Anterior cingulate cortex (tissue), 58 donors: ENCODE results near the gene VWA1.
"Not testable (repeated sequence)": the region's sequence is repeated elsewhere in the genome, so short reads cannot be mapped to it uniquely, and the experiment has no call there.

Experiments
- DNase-seq, 58 donors: peaks; one replicate each; lab custom pipeline; 2025; lab: John Stamatoyannopoulos, UW

VWA1 gene

DNA sequence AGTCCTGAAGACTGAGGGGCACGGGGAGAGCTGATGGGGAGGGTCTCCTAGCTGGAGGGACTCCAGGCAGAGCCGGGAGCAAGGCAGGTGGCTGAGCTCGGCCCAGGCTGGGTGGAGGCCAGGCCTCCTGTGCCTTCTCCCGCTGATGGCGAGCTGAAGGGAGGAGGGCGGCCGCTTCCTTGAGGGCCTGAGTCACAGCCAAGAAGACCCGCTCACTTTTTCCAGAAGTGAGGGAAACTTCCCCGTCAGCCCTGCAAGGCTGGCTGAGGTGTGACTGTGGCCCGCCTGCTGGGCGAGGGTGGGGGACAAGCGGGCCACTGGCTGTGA is 1.7 kb upstream of the VWA1 start:
- DNase-seq: peak in 2 of 58 donors; percentile 60 to 63

DNA sequence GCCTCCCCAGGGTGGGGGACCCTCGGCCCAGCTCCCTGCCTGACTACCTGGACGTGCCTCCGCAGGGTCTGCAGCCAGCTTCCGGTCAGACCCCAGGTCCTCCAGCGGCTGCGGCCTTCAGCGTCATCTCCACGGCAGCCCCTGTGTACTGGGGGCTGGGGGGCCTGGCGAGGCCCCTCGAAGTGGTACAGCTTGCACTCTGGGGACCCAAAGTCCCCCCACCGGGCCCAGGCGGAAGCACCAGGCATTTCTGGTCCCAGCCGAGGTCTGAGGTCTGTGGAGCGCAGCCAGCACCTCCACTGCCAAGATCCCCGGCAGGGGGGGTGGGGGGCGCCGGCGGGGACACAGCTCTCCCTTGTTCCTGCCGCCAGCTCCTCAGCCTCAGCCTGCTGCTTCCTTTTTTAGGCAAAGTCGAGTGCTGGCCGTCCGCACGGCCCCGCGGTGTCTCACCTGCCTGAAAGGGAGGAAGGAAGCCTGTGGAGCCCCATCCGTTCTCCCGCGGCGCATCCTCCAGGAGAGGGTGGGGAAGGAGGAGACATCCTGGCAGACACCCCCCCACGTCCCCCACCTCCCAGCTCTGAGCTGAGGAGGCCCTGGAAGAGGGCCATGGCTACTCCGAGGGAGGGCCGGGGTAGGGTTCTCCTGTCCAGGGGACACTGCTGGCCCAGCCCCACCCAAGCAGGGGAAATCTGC is 1.2 kb upstream of the VWA1 start:
- DNase-seq: peak in 52 of 58 donors; percentile 32 to 84 (median 72)

DNA sequence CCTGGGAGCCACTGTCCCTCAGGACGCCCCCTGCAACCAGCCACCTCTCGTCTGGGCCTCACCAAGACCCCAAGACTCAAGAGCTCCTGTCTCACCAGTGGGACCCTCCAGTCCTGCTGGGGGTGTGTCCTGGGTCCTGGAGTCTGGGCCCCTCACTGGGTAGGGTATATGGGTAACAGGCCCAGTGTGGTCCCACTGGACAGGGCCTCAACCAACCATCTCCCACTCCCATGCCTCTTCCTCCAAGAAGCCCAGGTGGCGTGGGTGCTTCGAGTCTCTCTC is 725 bp upstream of the VWA1 start:
- DNase-seq: no peak

DNA sequence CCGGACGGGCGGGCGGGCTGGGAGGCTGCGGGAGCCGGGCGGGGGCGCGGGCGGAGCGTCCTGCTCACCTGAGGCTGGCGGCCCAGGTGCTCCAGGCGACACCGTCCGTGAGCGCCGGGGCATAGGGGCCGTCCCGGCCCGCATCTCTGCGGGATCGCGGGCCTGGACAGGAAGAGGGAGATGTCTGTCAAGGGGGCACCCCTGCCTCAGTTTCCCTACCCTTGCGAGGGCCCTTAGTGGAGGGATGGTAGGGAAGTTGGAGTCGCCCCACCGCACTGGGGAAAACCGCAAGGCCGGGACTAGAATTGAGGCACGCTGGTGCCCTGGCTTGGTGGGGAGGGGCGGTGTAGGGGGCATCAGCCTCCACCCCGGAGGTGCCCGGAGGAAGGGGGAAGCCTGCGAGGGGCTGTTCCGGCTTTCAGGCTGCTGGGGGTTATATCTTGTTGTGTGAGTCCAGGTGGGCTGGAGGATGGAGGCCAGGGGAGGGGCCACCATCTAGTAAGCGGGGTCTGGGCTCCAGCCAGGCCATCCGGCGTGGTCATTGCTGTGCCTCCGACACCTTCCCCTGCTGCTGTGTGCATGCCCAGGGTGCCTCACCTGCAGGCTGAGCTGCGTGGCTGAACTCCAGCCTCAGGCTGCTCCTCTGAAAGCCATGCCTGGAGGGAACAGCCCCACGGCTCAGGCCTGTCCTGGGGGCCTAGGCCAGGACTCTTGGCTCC is 580 bp downstream of the VWA1 start:
- no peak for DNase-seq

DNA sequence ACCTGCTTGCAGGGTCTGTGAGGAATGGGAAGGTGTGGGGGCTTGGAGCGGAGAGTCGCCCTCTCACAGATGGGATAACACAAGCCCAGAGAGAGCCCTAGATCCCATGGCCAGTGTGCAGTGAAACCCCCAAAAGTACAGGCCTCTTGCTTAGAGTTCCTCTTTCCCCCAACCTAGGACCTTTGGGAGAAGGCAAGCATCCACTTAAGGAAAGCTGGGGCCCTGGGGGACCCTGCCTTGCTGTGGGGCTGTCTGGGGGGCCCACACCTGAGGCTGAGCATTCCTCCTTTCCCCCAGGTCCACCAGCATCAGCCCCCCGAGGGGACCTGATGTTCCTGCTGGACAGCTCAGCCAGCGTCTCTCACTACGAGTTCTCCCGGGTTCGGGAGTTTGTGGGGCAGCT is 1.1 kb downstream of the VWA1 start:
- no peak for DNase-seq

DNA sequence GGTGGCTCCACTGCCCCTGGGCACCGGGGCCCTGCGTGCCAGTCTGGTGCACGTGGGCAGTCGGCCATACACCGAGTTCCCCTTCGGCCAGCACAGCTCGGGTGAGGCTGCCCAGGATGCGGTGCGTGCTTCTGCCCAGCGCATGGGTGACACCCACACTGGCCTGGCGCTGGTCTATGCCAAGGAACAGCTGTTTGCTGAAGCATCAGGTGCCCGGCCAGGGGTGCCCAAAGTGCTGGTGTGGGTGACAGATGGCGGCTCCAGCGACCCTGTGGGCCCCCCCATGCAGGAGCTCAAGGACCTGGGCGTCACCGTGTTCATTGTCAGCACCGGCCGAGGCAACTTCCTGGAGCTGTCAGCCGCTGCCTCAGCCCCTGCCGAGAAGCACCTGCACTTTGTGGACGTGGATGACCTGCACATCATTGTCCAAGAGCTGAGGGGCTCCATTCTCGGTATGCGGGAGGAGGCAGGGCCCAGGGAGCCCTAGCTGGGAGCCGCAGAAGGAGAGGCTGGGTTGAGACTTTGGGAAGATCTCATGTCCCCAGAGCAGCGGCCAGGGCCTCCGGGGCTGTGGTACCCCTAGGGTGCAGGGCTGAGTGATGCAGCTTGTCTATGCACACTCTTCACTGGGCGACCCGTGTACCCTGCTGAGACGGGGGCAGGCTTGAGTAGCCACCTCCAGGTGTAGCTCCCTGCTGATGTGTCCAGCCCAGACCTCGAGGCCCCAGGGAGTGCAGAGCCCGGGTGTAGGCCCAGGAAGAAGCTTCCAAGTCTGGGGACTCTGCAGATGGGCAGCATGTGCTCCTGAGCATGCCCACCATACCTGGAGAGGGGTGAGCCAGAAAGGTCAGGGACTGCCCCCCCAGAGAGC is 1.8 kb downstream of the VWA1 start:
- DNase-seq: no peak

DNA sequence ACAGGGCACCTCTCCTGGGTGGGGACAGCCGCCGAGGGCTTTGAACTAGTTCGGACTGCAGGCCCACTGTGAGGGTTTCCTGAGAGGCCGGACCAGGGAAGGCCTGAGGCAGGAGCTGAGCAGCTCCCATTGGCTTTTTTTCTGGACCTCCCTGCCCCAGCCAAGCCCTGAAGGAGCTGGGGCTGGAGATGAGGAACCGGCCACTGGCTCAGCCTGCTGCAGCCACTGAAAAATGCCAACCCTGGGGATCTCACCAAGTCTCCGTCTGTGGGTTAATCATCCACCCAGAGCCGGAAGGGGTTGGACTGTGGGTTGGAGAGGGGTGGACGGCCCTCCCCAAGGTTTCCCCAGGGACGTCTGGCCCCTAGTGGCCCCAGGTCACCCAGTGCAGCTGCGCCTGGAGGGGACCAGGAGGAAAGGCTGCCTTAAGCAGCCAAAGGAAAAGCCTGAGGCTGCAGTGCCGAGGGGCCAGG is 2.5 kb downstream of the VWA1 start:
- no peak for DNase-seq

DNA sequence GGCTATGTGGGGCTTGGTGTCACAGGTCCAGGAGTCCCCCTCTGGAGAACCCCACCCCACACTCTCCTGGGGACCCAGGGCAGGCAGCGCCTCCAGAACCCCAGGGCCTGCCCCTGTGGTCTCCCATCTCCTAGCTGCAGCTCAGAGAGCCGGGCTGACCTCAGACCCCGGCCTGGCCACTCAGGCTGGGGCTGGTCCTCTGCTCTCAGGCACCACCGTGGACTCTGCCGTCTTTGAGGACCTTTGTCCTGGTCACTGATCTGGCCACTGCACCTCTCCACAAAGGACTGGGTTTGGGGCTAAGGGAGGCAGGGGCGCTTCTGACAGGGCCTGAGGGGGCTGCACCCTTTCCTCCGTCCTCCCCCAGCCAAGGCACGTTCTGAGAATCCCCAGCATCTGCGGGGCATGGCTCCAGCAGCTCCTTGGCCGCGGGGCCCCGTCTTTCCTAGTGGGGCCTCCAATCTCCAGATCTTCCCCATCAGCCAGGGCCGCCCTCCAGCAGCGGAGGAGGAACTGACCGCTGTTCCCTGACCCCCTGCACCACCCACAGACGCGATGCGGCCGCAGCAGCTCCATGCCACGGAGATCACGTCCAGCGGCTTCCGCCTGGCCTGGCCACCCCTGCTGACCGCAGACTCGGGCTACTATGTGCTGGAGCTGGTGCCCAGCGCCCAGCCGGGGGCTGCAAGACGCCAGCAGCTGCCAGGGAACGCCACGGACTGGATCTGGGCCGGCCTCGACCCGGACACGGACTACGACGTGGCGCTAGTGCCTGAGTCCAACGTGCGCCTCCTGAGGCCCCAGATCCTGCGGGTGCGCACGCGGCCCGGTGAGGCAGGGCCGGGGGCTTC is 3.3 kb downstream of the VWA1 start:
- DNase-seq: no peak

DNA sequence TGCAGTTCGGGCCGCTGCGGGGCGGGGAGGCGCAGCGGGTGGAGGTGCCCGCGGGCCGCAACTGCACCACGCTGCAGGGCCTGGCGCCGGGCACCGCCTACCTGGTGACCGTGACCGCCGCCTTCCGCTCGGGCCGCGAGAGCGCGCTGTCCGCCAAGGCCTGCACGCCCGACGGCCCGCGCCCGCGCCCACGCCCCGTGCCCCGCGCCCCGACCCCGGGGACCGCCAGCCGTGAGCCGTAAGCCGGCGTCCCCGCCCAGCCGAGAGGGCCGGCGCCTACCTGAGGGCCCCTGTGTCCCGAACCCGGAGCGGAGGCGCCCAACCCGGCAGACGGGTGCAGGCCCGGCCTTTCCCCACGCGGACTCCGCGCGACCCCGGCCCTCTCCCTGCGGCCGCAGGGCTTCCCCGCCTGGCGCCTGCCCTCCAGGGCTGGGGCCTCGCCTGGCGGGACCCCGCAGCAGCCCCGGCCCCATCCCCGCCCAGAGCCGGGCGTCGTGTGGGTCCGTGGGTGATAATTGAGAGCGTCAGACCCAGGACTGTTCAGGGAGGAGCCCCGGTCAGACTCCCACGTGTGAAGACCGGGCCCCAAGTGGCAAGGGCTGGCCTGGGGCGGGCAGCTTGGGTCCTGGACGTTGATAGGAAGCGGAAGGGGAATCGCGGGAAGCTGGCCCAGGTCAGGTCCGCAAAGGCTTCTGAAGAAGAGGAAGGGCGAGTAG is 4.2 kb downstream of the VWA1 start:
- no peak for DNase-seq

DNA sequence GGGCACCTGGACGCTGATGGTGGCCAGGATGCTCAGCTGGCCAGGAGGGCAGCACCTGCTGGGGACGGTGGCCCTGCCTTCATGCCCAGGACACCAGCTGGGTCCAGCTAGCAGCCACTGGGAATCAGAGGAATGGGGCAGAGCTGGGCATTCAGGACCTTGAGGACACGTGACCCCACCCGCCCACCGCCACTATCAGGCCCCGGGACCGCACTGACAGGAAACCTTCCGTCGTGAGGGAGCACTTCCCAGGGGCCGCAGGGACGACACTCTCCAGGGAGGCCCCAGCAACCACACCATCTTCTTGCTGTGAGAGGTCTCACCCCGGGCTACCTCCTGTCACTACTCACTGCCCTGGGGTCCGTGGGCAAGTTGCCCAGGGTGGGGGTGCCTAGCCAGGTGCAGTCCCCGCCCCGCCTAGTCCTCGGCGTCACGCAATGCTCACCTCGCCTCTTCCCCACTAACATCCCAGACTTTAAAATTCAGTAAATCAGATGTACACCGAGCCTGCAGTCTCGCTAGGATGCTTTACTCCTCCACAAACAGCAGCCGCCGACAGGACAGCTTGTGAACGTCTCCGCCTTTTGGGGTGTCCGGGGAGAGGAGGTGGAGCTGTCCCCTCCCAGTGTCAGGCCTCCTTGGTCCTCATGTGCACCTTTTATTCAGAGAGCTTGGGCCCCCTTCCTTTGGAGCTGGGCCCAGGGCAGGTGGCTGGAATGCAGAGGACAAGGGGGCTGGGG is 4.9 kb downstream of the VWA1 start:
- DNase-seq: no peak

DNA sequence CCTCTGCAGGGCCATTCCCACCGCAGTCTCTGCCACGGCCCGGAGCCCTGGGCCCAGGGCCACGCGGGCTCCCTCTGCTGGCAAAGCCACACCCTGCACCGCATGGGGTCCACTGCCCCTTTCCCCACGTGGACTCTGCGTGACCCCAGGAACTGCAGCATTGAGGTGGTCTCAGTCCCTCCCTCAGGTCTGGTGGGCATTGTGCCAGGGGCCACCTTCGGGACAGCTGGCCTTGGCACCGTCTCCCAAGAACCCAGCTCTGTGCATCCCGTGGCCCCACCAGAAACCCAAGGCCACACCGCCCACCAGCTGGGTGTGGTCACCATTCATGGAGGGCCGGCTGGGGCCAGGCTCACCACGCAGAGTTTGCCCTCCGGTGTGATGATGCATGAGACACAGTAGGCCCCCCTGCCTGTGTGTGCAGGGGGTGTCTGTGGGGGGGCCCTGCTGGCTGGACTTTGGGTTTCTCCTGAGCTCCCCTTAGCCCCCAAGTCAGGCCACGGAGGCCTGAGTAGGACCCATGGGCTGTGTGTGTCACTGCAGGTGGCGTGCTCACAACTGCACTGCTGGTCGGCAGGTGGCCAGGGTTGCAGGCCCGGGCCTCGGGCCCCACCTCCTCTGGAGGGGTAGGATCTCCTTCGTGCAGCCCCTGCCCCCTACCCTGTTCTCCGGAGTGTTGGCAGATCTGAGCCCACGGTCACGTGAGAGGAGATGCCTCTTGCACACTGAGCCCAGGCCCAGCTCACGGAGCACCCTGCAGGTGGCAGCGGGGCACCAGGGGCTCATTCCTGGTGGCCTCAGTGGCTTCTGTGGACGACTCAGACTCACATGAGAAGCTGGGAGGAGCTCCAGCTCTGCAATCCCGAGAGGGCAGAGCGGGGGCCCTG is 5.8 kb downstream of the VWA1 start:
- peak in 16 of 58 donors; percentile 16 to 59 (median 34) for DNase-seq

DNA sequence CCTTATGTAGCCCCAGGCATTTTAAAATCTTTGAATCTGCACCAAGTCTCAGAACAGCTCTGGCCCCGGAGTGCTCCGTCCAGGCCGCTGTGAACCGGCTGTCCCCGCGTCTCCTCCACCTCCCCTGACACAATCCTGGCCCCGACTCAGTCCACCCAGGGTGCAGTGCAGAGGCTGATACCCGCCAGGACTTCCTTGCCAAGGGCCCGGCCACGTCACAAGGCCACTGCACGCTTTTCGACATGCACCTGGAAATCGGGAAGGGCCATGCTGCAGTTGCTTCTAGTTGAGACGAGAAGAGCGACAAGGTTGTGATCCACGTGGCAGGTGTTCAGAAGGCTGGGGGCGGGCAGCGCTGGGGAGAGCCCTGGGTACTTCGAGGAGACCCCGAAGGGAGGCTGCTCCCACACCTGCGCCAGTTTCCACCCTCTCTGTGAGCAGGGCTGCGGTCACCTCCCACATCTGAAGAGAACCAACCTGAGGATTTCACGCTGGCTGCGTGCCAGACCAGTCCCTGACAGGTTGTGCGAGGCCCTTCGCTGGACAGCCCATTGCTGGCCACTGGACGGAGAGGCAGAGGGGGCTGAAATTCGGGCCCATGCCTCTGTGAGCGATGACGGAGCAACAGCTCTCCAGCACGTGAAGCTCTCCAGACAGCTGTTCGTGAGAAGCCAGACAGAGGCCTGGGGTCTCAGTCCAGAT is 6.7 kb downstream of the VWA1 start:
- DNase-seq: no peak

DNA sequence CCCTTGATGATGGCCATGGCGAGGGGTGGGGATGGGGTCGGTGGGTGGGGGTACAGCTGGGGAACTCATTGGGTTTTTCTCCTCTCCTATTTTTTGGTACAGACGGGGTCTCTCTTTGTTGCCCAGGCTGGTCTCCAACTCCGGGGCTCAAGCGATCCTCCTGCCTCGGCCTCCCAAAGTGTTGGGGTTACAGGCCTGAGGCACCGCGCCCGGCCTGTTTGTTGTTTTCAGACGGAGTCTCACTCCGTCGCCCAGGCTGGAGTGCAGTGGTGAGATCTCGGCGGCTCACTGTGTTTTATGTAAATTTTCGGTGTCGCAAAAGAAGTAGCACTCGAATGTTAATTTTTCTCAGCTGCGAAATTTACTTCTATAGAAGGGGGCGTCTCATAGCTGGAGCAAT is 11.1 kb downstream of the VWA1 start:
- DNase-seq: not testable (repeated sequence)

DNA sequence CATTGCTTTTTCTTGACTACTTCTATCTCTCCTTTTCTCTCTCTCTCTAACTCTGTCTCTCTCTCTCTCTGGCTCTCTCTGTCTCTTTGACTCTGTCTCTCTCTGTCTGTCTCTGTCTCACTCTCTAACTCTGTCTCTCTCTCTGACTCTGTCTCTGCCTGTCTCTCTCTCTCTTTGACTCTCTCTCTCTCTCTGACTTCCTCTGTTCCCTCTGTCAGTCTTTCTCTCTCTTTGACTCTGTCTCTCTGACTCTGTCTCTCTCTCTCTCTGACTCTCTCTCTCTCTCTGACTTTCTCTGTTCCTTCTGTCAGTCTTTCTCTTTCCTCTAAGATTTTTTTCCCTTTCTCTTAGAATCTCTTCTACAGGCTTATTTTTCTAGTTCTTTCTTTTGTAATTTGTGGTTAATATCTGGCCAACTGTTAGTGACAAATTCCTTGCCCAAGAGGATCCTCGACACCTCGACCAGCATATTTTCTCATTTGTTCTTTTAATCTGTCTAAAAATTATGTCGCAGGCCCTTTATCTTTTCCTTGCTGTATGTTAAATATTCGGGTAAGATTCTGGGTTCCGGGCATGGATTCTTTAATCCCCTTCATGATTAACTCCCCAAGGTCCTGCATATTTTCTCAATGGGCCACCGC is 13.7 kb downstream of the VWA1 start, which contains the start of gene ATAD3C:
TSS of gene ATAD3C (plus strand) at position 591 of the 641 bp plus-strand sequence. CDS start 995 bp downstream, outside the sequence.
- no peak for DNase-seq

DNA sequence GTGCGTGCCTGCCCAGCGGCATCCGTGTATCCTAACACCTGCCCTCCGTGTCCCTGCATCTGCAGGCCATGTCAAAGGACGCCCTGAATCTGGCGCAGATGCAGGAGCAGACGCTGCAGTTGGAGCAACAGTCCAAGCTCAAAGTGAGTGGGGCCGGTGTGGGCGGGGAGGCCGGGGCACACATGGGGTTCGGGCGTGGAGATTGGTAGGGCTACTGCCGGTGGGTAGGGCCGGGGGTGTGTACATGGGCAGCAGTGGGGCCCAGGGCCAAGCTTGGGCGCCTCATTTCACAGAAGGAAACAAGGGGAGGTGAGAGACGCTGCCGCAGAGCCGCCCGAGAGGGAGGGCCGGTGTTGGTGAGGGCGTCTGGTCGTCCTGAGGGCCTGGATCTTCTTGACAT is 15.1 kb downstream of the VWA1 start:
- DNase-seq: not testable (repeated sequence)

DNA sequence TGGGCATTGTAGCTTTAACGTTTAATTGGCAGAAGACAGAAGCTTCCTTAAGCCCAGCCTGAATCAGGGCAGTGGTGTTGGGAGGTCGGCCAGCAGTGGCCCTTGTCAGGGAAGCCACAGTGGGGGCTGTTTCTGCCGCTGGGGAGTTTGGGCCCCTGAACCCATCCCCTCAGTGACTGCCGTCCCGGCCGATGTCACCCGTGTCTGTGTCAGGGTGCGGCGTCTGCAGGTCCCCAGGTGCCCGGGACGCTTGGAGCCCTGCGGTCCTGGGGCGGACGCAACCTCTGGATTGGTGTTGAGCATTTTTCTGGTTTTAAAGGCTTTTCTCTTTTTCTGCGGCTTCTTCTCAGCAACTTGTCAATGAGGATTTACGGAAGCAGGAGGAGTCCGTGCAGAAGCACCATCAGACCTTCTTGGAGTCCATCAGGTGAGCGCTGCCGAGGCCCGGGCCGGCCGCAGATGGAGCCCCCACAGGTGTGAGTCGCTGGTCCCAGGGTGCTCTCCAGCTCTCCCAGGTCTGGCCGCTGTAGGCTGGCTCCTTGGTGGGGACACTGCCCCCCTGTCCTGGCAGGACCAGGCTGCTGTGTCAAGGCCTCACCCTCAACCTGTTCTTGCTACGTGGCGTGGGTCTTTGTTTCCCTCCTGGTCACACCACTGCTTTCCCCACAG is 16.3 kb downstream of the VWA1 start:
- no peak for DNase-seq
